GM20431 (cell line): ENCODE data around the gene ARHGEF39.

Experiments
- in situ Hi-C: fragments of 300-500 bp; cut with MseI, MboI; formaldehyde crosslinking; loops from one replicate; pipeline ENCODE4 v1.15.0; 2020; ENCODE audit warnings: low sequenced_read_pairs; ENCODE audit not compliant: unreplicated experiment

ARHGEF39 gene, protein sequence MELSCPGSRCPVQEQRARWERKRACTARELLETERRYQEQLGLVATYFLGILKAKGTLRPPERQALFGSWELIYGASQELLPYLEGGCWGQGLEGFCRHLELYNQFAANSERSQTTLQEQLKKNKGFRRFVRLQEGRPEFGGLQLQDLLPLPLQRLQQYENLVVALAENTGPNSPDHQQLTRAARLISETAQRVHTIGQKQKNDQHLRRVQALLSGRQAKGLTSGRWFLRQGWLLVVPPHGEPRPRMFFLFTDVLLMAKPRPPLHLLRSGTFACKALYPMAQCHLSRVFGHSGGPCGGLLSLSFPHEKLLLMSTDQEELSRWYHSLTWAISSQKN

DNA sequence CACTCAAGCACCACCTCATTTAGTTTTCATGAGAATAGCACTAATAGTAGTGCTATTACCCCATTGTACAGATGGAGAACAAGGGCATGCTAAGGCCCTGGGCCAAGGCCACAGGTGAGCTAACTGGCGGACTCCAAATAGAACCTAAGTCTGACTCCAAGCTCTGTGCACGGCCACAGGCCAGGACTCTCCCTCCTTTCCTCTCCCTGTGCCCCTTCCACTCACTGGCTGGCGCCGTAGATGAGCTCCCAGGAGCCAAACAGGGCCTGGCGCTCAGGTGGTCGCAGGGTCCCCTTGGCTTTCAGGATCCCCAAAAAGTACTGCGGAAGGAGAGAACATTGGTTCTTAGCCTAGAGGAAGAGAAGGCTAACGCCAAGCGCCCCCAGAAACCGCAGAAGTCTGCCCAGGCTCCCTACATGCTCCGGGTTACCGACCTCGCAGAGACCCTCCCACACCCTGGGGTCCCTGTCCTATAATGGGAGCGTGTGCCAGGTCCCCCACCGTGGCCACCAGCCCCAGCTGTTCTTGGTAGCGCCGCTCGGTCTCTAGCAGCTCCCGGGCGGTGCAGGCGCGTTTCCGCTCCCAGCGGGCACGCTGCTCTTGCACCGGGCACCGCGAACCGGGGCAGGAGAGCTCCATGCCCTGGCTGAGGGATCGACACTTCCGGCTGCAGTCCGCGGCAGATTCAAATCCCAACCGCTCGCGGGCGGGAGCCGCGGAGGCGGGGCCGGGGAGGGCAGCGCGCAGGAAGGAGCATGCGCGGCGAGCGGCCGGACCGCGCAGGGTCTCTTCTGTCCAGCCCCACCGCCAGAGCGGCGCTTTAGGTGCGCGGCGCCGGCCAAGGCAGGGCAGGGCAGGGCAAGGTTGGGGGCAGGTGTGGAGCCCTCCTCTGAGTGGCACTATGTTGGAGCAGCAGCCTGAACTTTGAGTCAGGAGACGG is at the start of gene ARHGEF39:
Gene ARHGEF39 (minus strand): TSS at position 665 of the 940 bp plus-strand sequence. CDS start 26 bp downstream, at position 639.
- in situ Hi-C loops: no loop called here

DNA sequence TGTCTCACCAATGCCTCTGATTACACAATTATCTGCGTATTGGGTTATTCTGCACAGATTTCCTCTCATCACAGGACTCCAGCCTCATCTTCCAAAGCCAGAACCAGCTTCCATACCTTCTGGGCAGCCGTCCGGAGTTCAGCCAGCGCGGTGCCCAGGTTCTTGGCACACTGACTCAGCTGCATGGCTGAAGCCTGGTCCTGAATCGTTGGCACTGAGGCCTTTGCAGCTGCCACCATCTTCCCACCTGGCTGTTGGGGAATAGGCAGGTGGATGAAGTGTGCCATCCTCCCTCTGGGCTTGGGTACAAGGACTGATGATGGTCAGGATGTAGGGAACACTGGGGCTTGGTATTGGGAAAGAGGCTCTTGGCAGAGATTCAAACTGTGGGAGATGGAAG is 49.1 kb upstream of the ARHGEF39 start:
- in situ Hi-C loops: no loop called here

DNA sequence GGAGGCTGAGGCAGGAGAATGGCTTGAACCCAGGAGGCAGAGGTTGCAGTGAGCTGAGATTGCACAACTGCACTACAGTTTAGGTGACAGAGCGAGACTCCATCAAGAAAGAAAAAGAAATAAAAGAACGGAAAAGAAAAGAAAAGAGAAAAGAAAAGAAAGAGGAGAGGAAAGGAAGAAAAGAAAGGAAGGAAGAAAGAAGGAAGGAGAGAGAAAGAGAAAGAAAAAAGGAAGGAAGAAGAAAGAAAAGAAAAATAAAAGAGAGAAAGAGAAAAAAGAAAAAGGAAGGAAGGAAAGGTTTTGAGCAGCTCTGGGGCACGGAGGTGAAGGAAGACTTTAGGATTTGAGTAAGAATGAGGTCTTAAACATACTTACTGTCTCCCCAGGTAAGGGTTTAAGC is 48.6 kb upstream of the ARHGEF39 start:
- in situ Hi-C loops: no loop called here

DNA sequence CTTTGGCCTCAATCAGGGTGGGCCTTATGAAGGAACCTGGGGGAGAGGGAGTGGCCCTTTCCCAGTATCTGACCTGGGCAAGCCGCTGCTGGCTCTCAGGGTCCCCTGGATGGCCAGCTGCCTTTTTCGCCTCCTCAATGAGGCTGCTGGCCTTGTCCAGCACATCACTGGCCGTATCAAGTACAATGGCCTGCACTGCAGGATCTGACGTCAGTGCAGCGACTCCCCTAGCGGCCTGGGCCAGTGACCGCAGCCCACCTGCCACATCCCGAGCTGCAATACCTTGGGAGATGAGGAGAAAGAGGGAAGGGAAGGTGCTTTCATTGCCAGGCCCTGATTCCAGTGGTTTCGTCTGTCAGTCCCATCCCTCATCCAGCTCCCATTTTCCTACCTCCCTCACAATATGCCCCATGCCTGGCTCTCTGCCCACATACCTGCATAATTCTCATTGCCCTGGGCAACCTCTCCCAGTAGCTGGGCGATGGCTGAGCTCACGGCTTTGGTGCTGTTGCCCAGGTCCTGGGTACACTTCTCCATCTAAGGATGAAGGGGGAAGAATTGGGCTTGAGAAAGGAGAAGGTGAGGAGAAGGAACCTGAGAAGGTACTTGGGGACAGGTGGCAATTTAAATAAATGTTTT is 47.9 kb upstream of the ARHGEF39 start:
- in situ Hi-C loops: no loop called here

DNA sequence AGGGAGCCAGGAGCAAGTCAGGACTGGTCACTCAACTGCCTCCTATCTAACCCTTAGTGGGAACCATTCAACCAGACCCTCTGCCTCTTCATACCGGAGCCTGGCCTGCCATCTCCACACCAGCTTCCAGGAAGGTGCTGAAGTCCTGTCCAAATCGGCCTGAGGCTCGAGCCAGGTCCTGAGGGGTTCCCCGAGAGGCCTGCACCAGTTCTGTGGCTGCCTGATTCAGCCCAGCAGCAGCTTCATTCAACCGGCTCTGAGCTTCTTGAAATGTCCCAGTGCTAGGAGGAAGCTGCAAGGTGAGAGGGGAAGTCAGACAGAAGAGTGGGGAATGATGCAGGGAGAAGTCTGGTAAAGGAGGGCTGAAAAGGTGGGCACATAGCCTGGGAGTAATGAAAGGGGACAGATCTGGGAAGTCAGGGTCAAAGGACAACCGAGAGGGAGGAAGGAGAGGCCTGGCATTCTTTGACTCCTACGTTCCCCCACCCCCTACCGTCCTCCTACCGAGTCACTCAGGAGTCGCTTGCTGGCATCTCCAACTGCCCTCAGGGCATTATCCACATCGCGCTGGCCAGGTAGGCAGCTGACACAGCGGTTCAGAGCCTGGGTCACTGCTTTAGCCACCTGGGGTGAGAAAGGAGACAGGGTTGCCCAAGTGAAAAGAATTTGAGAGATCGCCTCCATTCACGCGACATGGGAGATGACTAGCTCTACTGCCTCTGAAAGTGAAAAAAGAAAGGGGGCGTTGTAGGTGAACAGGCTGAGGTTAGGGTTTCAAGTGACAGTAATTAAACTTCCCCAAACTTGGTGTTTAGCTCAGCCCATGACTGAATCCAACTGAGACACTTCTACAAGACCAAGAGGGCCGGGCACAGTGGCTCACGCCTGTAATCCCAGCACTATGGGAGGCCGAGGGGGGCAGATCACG is 46.8 kb upstream of the ARHGEF39 start:
- in situ Hi-C loops: no loop called here

DNA sequence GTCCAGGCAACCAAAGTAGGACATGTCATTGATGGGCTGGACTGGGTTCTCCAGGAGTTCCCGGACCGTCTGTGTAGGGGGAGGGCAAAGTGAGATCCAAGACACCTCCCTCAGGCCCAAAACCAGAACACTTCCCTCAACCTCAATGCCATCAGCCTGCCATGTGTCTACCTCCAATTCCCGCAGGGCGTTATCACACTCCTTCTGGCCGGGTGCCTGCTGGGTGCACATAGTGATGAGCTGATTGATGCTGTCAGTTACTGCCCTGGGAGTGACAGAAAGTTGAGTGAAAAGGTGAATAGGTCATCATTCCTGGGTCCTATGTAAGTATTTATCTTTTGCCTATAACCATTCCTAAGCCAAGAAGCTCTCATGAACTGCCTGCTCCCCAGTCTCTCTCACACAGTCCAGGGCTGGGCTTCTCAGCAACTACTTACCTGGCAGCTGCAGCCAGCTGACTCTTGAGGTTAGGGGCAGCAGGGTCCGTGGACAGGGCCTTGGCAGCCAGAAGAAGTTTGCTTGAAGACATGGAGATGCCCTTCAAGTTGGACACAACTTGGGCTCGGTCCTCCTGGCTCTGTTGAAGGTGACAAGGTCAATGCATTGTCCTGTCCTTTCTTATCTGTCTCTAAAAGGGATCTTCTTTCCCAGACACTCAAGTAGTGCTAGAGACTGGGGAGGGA is 46.0 kb upstream of the ARHGEF39 start:
- in situ Hi-C loops: no loop called here

DNA sequence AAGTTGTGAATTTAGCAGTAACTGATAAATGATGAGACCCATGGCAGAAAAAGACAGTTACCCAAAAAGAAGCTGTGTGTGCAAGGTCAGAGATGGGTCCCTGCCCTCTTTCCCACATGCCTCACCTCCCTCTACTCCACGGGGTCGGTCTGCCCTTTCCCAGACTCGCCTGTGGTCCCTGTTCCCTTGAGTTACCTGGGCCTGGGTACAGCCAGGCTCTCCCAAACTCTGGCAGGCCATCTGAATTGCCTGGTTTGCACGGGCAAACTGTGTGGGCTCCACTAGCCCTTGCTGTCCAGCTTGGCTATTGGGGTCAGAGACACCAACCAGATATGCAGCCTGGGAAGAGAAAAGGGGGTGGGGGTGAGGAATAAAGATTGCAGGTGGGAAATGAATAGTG is 43.2 kb upstream of the ARHGEF39 start:
- in situ Hi-C loops: no loop called here

DNA sequence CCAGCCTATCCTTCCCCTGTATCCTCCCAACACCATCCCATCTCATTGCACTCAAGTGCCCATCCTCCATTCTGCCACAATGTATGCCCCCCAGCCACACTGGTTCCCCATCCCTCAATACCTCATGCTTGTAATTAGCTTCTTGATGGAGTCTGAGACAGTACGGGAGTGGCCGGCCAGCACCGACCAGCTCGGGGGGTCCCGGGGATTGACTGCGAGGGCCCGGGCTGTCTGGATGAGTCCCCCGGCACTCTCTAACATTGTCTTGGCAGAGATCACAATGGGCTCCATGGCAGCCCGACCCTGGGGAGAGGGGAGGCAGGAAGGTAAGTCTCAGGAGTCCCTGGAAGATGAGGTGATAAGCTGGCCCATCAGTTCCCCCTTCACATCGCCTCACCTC is 42.0 kb upstream of the ARHGEF39 start:
- in situ Hi-C loops: no loop called here

DNA sequence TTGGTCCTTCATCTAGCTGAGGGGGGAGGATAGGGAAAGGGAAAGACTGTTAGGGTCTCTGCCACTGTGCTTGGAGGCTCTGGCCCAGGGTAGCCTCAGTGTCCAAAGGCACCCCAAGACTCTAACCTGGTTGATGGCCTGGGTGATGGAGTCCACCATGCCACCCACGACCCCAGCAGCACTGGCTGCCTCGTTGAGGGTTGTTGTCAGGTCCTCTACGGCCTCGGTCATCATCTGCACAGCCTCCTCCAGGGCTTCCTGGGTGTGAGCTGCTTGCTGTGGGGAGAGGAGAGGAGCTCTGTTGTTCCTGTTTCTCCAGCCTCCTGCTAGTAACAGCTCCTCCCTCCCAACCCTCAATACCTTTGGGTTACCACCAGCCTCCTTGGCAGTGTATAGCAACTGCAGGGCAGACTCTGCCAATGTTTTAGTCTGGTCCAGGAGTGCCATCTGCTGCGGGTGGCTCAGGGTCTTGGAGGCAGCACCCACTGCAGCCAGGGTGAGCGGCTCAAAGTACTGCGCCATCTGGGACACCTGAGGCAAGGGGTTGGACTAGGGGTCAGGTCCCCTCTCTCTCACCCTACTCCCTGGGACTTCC is 40.9 kb upstream of the ARHGEF39 start:
- in situ Hi-C loops: no loop called here

DNA sequence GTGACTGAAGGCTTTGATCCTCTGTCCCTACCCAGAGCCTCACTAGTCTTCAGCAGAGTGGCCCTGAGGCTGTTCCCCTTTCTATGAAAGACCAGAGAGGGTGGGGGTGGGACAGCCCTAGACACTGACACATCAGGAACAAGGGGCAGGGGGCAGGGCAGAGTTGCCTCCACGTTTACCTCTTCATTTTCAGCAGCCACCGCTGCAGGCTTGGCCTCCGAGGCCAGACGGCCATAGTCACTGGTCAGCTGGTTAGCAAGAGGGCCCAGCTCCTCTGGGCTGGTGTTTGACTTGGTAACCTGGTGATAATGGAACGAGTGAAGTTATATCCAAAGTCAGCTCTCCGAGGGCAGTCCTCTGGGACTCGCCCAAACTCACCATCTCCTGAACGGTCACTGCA is 40.4 kb upstream of the ARHGEF39 start:
- in situ Hi-C loops: no loop called here

DNA sequence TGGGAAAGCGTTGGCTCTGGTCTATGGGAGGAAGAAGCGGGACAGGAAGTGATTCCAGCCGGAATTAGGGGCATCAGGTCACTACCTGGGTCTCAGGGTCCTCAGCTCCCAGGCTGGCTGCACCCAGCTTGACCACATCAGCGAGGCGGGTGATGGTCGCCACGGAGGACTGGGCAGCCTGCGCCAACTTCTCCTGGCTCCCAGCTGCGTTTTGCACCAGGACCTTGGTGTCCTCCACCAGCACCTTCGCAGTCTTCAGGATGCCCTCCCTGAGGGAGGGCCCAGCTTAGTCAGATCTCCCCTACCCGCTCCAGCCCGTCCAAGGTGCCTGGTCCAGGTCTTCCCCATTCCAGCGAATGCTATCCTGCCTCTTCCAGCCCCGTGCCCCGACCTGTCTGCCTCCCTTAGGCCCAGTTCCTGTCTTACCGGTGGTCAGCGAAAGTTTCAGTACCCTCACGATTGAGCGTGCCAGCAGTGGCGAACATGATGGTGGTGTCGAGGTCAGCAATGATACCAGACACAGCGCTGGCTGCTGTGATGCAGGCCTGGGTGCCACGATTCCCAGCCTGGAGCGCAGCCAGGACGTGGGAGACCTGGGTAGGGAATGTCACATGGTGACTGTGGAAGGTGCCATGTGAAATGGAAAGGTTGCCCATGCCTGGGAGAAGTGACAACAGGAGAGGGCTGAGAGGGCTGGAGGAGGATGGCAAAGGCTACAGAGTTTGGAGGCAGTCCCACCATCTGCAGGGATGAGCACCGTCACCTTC is 39.1 kb upstream of the ARHGEF39 start:
- in situ Hi-C loops: no loop called here

DNA sequence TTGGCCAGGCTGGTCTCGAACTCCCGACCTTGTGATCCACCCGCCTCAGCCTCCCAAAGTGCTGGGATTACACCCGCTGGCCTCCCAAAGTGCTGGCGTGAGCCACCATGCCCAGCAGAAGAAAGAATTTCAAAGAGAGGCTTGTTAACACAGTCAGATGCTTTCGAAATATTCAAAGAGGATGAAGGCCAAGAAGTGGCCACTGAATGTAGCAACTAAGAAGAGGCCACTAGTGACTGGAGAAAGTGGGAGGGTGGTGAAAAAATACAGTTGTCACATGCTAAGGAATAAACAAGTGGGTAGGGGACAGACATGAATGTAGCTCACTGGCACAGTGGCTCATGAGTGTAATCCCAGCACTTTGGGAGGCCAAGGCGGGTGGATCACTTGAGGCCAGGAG is 37.7 kb upstream of the ARHGEF39 start:
- in situ Hi-C loops: no loop called here

DNA sequence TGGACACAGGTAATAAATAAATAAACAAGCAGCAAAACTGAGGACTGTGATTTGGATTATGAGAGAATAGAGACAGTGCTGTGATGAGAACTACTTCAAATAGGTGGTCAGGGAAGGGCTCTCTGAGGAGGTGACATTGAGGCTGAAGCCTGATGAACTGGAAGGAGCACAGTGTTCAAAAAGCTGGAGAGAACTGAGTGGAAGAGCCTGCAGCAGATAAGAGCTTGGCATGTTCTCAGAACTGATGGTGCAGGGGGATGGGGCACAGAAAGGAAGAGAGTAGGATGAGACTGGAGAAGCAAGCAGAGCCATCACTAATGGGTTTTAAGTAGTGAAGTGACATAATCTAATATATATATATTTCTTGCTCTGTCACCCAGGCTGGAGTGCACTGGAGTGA is 35.9 kb upstream of the ARHGEF39 start:
- in situ Hi-C loops: no loop called here

DNA sequence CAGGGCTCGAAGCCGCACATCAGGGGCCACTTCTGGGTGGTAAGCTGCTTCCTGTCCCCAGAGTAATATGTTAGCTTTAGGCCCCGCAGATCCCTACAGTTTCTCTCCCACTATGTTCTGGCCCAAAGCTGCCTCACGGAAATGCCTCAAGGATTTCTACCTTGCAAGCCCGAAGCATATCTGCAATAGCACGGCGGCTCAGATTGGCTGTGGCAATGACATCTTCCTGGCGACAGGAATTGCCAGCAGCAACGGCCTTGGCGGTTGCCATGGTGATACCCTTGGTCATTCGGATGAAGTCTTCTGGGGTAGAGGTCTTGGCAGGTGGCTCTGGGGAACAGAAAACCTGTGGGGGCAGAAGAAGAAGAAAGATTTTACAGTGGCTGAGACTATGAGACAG is 35.0 kb upstream of the ARHGEF39 start:
- in situ Hi-C loops: no loop called here

DNA sequence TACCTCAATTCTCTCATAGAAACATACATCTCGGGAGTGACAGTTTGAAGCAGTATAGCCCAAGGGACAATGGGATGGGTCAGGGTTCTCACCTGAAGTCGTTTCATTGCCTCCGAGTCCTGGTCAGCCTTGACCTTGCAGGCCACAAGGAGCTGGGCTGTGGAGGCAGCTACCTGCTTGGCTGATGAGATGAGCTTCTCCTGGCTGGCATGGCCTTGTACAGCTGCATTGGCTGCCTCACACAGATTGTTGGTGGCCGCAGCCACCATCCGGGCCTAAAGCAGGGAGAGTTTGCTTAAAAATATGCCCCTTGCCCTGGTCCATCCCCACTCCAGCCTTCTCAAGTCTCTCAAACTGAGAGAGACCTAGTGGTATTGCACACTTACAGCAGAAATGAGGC is 33.2 kb upstream of the ARHGEF39 start:
- in situ Hi-C loops: no loop called here

DNA sequence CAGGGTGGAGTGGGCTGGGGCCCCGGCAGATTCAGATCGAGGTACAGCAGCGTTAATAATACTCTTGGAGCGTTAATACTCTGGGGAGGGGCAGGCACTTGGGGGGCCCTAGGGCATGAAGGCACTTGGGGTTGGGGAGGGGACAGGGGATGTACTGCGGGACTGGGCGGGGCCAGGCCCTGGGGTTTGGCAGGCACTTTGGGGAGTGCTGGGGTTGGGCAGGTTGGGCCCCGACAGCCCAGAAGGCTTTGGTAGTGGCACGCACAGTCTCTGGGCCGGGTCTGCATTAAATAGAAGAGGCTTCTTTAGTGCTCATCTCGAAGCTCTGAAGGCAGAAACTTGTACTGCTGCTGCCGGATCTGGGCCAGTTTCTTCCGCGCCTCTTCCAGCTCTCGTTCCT is 32.5 kb upstream of the ARHGEF39 start:
- in situ Hi-C loops: no loop called here

DNA sequence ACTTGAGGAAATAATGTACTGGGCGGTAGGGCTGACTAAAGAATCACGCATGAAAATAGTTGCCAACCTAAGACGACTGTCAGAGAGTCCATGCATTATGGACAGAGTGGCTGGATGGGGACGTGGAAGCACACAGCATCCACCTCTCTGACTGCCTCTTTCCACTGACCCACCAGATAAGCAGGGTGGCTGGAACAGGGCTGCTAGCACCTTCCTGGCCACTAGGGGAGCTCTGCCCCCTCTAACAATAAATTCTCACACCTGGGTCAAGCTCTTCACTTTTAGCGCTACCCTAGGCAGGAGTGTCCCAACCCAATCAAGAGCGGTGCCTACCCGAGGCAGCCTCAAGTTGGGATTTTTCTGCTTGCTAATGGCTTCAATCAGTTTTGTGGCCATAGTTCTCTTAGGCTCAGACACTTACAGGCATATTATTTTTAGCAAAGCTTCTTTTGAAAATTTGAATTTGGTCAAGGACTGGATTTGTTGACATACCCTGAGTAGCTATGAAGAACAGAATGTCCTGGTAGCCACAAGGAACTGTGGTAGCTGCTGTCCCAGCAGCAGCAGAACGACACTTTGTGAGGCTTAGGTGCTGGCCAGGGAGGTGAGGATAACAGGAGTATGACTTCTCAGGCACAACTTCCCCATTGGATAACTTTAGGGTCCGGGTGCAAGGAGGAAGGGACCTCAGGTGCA is 31.7 kb upstream of the ARHGEF39 start:
- in situ Hi-C loops: no loop called here
